Urinary bladder (tissue), 4 donors: ENCODE measurements around the gene MAGEB10. TPM values are rescaled to one million over a fixed set of nuclear protein-coding genes. Genes with fewer than 3 reads are reported as not detected.
"Not testable (repeated sequence)": the region's sequence is repeated elsewhere in the genome, so short reads cannot be mapped to it uniquely, and the experiment has no call there.

Source experiments
- DNase-seq: peaks from one replicate; pipeline ENCODE4 v3.0.0-alpha.2; 2015; ENCODE audit errors: extremely low spot score
- H3K27ac ChIP-seq: one replicate; pipeline ENCODE4 v1.5.1; 2013; ENCODE audit warnings: low read depth, mild to moderate bottlenecking, moderate library complexity
- H3K36me3 ChIP-seq: one replicate; pipeline ENCODE4 v1.6.1; 2013; ENCODE audit warnings: mild to moderate bottlenecking, moderate library complexity; ENCODE audit not compliant: insufficient read depth
- H3K4me1 ChIP-seq: one replicate; pipeline ENCODE4 v1.6.1; 2013; ENCODE audit warnings: mild to moderate bottlenecking, moderate library complexity; ENCODE audit not compliant: insufficient read depth
- H3K4me3 ChIP-seq: one replicate; pipeline ENCODE4 v1.5.1; 2013; ENCODE audit warnings: low read depth, low read length
- WGBS: extraction: QIAGEN DNeasy Blood & Tissue Kit; methylation state at CpG from one replicate; pipeline ENCODE4 v1.1.7; 2013; 5-methylcytosine and 5-hydroxymethylcytosine counted together
- polyA plus RNA-seq: library from polyadenylated mRNA; stranded (reverse); fragments of 200-250 nt; gene quantifications from one replicate; pipeline ENCODE4 v1.2.3, GENCODE V29; 2013
- total RNA-seq: library from RNA; depleted of rRNA; stranded (reverse); fragments of >200 nt; gene quantifications from one replicate; pipeline ENCODE4 v1.2.3, GENCODE V29; 2014
- donor health status: healthy with polysubstance abuse.
- donor health status: healthy.

Gene MAGEB10, protein sequence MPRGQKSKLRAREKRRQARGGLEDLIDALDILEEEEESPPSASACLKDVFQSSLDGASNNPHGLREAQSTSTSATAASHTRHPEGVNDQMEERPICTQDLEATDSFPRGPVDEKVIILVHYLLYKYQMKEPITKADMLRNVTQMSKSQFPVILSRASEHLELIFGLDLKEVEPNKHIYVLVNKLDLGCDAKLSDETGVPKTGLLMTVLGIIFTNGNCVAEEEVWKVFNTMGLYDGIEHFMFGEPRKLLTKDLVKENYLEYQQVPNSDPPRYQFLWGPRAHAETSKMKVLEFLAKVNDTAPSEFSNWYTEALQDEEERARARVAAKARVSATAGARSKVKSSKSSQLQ
- total RNA-seq, result not detected
- not detected for polyA plus RNA-seq

GRCh38 chrX:27807690-27808089 lies at the start of gene MAGEB10:
Gene MAGEB10 (plus strand): TSS chrX:27807990. CDS start chrX:27821307, 13,317 bp downstream.
- H3K36me3 ChIP-seq, result no peaks in the 10 kb centered on the region
- no peaks in the 10 kb centered on the region for H3K4me1 ChIP-seq
- H3K4me3 ChIP-seq, result no peak within 1 kb of the TSS
- WGBS, result 96% methylated on average over 17 of the region's 17 CpGs
- H3K27ac ChIP-seq, result no peak within 1 kb of the TSS
- no peak for DNase-seq

DNA sequence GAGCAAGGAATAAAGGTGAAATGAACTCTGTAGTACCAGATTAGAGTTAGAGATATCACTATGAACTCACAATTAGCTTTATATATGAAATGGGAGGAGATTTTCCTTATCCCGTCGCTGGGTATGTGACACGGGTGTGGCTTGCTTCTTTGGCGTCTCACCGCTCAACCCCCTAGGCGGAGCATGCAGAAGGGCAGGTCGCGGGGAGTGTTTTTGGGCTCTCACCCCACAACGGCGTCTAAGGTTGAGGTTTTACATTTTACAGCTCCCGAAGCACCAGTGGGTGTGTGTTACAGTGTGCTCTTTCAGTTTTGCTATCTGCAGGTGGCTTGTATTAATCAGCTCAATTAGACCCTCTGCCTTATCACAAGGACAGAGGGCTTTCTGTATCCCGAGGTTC lies 42.1 kb upstream of the MAGEB10 start:
- WGBS, result 89% methylated on average over 12 of the region's 12 CpGs
- no peak overlapping the region for H3K4me3 ChIP-seq
- no peaks in the 10 kb centered on the region for H3K4me1 ChIP-seq
- no peak overlapping the region for H3K27ac ChIP-seq
- no peaks in the 10 kb centered on the region for H3K36me3 ChIP-seq
- DNase-seq, result no peak

GRCh38 chrX:27767387-27767786 lies 40.4 kb upstream of the MAGEB10 start:
- H3K4me1 ChIP-seq, result no peaks in the 10 kb centered on the region
- H3K27ac ChIP-seq, result no peak overlapping the region
- no peaks in the 10 kb centered on the region for H3K36me3 ChIP-seq
- DNase-seq, result no peak
- H3K4me3 ChIP-seq, result no peak overlapping the region

DNA sequence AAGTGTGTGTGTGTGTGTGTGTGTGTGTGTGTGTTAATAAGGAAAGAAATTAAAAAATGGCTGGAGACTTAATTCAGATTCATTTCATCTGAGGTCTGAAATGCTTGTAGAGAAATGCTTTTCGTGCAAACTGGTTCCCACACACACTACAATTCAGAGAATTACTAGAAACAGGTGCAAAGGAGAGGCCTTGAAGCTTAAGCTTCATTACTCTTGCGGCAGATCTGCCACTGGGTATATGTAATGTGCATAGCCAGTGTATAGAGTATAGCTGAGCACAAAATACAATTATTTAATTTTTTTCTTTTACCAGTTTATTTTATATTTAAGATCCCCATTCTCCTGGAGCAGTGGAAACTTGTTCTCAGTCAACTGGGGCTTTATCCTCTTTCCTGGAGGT lies 31.8 kb upstream of the MAGEB10 start:
- 93% methylated on average over 2 of the region's 2 CpGs for WGBS
- H3K27ac ChIP-seq, result no peak overlapping the region
- no peaks in the 10 kb centered on the region for H3K36me3 ChIP-seq
- no peak for DNase-seq
- no peak overlapping the region for H3K4me3 ChIP-seq
- H3K4me1 ChIP-seq, result no peaks in the 10 kb centered on the region

GRCh38 chrX:27796640-27797257 lies 11.0 kb upstream of the MAGEB10 start:
- Histone ChIP-seq H3K36me3 (no peaks in the 10 kb centered on the region), H3K27ac (no peak overlapping the region), H3K4me1 (no peaks in the 10 kb centered on the region), H3K4me3 (no peak overlapping the region)
- DNase-seq, result no peak
- 62% methylated on average over 6 of the region's 6 CpGs for WGBS

DNA sequence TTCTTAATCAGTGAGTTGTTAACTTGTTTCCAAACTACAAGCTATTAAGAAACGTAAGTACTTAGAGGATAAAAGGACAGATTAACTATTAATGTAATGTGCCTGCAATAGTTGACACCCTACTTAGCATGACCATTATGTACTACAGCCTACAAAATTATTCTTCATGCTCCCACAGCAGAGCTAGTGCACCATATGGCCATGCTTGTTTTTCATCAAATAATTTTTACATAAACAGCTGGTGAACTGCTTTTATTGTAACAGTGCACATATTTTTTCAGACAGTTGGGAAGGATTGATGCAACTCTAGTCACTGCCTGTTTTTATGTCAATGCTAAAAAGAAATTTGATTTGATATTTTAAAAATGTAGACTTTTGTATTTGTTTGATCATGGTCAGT lies 10.2 kb upstream of the MAGEB10 start:
- Histone ChIP-seq H3K27ac (no peak overlapping the region), H3K4me1 (no peaks in the 10 kb centered on the region), H3K36me3 (no peaks in the 10 kb centered on the region), H3K4me3 (no peak overlapping the region)
- no peak for DNase-seq
- 74% methylated on average over 1 of the region's 1 CpG for WGBS

GRCh38 chrX:27808226-27808625 lies 436 bp downstream of the MAGEB10 start:
- no peak overlapping the region for H3K27ac ChIP-seq
- H3K4me3 ChIP-seq, result no peak overlapping the region
- H3K4me1 ChIP-seq, result no peaks in the 10 kb centered on the region
- H3K36me3 ChIP-seq, result no peaks in the 10 kb centered on the region
- WGBS, result 97% methylated on average over 14 of the region's 14 CpGs
- DNase-seq, result no peak

DNA sequence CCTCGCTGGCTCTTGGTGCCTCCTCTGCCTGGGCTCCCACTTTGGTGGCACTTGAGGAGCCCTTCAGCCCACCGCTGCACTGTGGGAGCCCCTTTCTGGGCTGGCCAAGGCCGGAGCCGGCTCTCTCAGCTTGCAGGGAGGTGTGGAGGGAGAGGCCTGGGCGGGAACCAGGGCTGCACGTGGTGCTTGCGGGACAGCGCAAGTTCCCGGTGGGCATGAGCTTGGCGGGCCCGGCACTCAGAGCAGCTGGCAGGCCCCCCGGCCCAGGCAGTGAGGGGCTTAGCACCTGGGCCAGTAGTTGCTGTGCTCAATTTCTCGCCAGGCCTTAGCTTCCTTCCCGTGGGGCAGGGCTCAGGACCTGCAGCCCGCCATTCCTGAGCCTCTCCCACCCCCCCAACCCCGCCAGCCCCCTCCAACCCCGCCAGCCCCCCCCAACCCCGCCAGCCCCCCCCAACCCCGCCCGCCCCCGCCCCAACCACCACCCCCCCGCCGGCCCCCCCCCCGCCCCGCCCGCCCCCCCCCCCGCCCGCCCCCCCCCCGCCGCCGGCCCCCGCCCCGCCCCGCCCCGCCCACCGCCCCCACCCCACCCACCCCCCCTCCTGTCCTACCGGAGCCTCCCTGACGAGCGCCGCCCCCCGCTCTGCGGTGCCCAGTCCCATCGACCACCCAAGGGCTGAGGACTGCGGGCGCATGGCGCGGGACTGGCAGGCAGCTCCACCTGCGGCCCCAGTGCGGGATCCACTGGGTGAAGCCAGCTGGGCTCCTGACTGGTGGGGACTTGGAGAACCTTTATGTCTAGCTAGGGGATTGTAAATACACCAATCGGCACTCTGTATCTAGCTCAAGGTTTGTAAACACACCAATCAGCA lies 1.4 kb downstream of the MAGEB10 start:
- H3K36me3 ChIP-seq, H3K27ac ChIP-seq, DNase-seq, H3K4me1 ChIP-seq, H3K4me3 ChIP-seq: not testable (repeated sequence)
- WGBS, result 98% methylated on average over 28 of the region's 50 CpGs

DNA sequence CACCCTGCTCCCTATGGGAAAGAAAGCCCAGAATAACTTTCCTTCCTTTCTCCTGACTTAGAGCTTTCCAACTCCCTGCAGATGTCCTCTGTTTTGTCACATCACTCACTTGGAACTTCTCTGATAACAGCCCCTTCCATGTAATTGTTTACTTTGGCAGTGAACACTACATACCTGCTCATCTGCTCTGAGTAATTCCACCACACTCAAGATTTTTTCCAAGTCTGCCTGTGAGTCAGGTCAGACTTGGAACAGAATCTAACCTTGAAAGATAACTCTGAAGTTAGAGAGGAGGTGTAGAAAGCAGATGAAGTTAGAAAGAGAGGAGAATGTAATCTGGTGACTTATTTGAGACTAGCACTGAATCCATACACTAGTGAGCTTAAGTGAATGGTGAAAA lies 7.4 kb downstream of the MAGEB10 start:
- Histone ChIP-seq H3K36me3 (no peaks in the 10 kb centered on the region), H3K4me3 (no peak overlapping the region), H3K4me1 (no peaks in the 10 kb centered on the region), H3K27ac (no peak overlapping the region)
- no peak for DNase-seq

- Histone ChIP-seq H3K36me3 (no peaks in the 10 kb centered on the region), H3K4me1 (no peaks in the 10 kb centered on the region), H3K4me3 (no peak overlapping the region), H3K27ac (no peak overlapping the region)
- DNase-seq, result no peak
- 91% methylated on average over 1 of the region's 1 CpG for WGBS
Measured at GRCh38 chrX:27823812-27824211, 16.0 kb downstream of the MAGEB10 start.

DNA sequence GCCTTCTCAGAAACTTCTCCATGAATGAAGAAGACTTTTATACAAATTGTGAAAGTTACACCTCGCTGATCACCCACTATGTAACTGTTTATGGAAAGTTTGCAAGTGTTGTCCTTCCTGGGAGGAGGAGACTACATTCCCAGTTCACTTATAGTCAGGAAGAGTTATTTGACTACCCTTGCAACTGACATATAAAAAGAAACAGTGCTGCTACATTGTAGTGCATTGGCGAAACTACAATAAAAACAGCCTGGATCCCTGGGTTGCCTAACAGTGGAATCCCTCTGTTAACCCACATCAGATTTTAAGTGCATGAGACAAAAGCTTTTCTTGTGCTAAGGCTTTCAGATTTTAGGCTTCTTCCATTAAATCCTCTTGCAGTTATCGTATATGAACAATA lies 30.4 kb downstream of the MAGEB10 start:
- Histone ChIP-seq H3K27ac (no peak overlapping the region), H3K4me1 (no peaks in the 10 kb centered on the region), H3K36me3 (no peaks in the 10 kb centered on the region), H3K4me3 (no peak overlapping the region)
- 77% methylated on average over 3 of the region's 3 CpGs for WGBS
- no peak for DNase-seq

DNA sequence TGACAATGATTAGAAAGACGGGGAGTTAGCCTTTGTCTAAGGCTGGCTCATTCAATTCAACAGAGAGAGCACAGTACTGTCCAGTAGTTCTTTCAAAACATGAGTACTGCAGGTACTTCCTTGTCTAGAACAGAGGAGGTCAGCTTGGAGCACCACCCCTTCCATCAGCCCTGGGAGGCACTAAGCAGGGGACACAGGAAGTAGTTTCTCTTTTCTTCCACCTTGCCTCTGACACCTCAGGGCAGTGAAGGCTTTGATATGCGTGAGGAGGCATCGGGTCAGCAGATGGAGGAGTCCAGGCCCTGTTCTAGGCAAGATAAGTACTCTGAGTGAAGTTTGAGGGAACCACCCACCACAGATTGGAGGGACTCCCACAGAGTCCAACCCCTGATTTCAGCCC lies 33.1 kb downstream of the MAGEB10 start:
- H3K27ac ChIP-seq, result no peak overlapping the region
- no peaks in the 10 kb centered on the region for H3K36me3 ChIP-seq
- DNase-seq, result no peak
- no peak overlapping the region for H3K4me3 ChIP-seq
- 90% methylated on average over 3 of the region's 3 CpGs for WGBS
- H3K4me1 ChIP-seq, result no peaks in the 10 kb centered on the region

GRCh38 chrX:27842859-27843258 lies 35.1 kb downstream of the MAGEB10 start:
- H3K36me3 ChIP-seq, result no peaks in the 10 kb centered on the region
- no peak overlapping the region for H3K4me3 ChIP-seq
- no peaks in the 10 kb centered on the region for H3K4me1 ChIP-seq
- DNase-seq, result no peak
- WGBS, result 86% methylated on average over 4 of the region's 4 CpGs
- H3K27ac ChIP-seq, result no peak overlapping the region

DNA sequence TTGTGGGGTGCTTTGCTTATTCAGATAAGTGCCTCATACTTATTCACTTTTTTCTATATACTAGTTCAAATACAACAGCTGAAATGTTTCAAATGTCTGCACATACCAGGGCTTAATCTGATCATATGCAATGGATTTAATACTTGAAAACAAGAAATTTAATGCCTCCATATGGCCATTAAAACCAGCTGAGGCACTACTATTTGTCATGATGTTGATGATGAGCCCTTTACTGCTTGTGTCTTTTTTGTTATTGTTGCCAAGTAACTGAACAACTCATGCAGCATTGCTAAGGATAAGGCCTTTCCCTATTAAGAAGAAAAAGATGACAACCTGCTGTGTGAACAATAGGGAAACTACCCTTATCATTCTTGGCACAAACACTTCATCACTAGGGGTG lies 52.5 kb downstream of the MAGEB10 start:
- H3K4me1 ChIP-seq, result no peaks in the 10 kb centered on the region
- no peak overlapping the region for H3K27ac ChIP-seq
- H3K4me3 ChIP-seq, result no peak overlapping the region
- DNase-seq, result no peak
- no peaks in the 10 kb centered on the region for H3K36me3 ChIP-seq
